Measurements from ENCODE around the gene CLDN5. TPM values are rescaled to one million over a fixed set of nuclear protein-coding genes. Genes with fewer than 3 reads are reported as not detected.

The CLDN5 gene
- total and polyA plus RNA-seq, 2 experiments from 2014 or later: 2.0 to 3.2 TPM

- no peaks in the 10 kb centered on the region for H3K36me3 ChIP-seq (ENCODE audit: insufficient read depth)
- no peak overlapping the region for H2AFZ ChIP-seq
- no peaks in the 10 kb centered on the region for H3K9me3 Mint-ChIP-seq
- peaks cover 42% of the 10 kb centered on the region for H3K36me3 Mint-ChIP-seq (ENCODE audit: low read depth)
- no peaks in the 10 kb centered on the region for H3K79me2 ChIP-seq (replicated peaks; ENCODE audit: insufficient read depth)
- no peaks in the 10 kb centered on the region; the same call in 2 of the 3 replicates for H3K4me1 Mint-ChIP-seq
- no peak overlapping the region for H3K4me2 ChIP-seq
- H3K4me3 Mint-ChIP-seq: no peak overlapping the region
- no peaks in the 10 kb centered on the region for H3K9me2 ChIP-seq (ENCODE audit: insufficient read depth)
- no peak overlapping the region for H3K4me3 ChIP-seq
- H3K27ac Mint-ChIP-seq: no peak overlapping the region
- no peak for ATAC-seq
- no peaks in the 10 kb centered on the region for H3F3A ChIP-seq (replicated peaks; ENCODE audit: low read depth)
- no peaks in the 10 kb centered on the region for H3K4me1 ChIP-seq (ENCODE audit: insufficient read depth)
- H3K27me3 ChIP-seq (ENCODE audit: insufficient read depth): peaks cover 3% of the 10 kb centered on the region; the same call in 1 of the 2 replicates
- DNase-seq (ENCODE audit: low spot score): no peak
- H4K20me1 ChIP-seq (replicated peaks; ENCODE audit: insufficient read depth): no peaks in the 10 kb centered on the region
- peaks cover 7% of the 10 kb centered on the region for H3K27me3 Mint-ChIP-seq (ENCODE audit: insufficient read depth, low read depth, poor library complexity)
- H3K27ac ChIP-seq (ENCODE audit: low read depth): no peak overlapping the region
- TF ChIP-seq POLR2AphosphoS5 (IDR thresholded peaks at IDR 0.05; ENCODE audit: low read depth): no peak
- no peak for TF ChIP-seq STAT1 (IDR thresholded peaks at IDR 0.05; ENCODE audit: unreplicated experiment)
- no peak for TF ChIP-seq JUNB (IDR thresholded peaks at IDR 0.05; ENCODE audit: unreplicated experiment)
- TF ChIP-seq NANOG (IDR thresholded peaks at IDR 0.05; ENCODE audit: borderline replicate concordance): no peak
- TF ChIP-seq CTCF (conservative IDR thresholded peaks at IDR 0.05; ENCODE audit: low read depth in 2 of 2): no peak
- no peak for TF ChIP-seq CREB1 (CRISPR knock-in tag; IDR thresholded peaks at IDR 0.05; ENCODE audit: low read depth)
- TF ChIP-seq ZNF114 (CRISPR knock-in tag; IDR thresholded peaks at IDR 0.05): no peak
- no peak for TF ChIP-seq EZH2phosphoT487 (IDR thresholded peaks at IDR 0.05; ENCODE audit: unreplicated experiment)
- no peak for TF ChIP-seq REST (IDR thresholded peaks at IDR 0.05; ENCODE audit: unreplicated experiment)
- no peak for TF ChIP-seq ETS1 (IDR thresholded peaks at IDR 0.05)
- TF ChIP-seq EZH2 (IDR thresholded peaks at IDR 0.05; ENCODE audit: low read depth, unreplicated experiment): no peak
- TF ChIP-seq ZNF462 (CRISPR knock-in tag; IDR thresholded peaks at IDR 0.05): no peak
- TF ChIP-seq ZNF331 (CRISPR knock-in tag; IDR thresholded peaks at IDR 0.05; ENCODE audit: low read depth): no peak
Observed at GRCh38 chr22:19516378-19517170, 7.6 kb downstream of the CLDN5 start.
